Hindlimb muscle (tissue), 1 donor: Measurements from ENCODE around the gene GHDC. TPM values are rescaled to one million over a fixed set of nuclear protein-coding genes. Genes with fewer than 3 reads are reported as not detected.
"Not testable (repeated sequence)": the region's sequence is repeated elsewhere in the genome, so short reads cannot be mapped to it uniquely, and the experiment has no call there.

Source experiments
- DNase-seq: peaks from one replicate; pipeline ENCODE4 v3.0.0-alpha.2; 2013
- polyA plus RNA-seq: library from polyadenylated mRNA; unstranded; fragments of 120-200 nt; gene quantifications from one replicate; pipeline ENCODE4 v1.2.1, GENCODE V29; 2013; ENCODE audit not compliant: insufficient read length

Gene GHDC
- polyA plus RNA-seq, 1 donor, result 14.4 TPM

- not testable (repeated sequence) for DNase-seq
Observed at GRCh38 chr17:42143138-42143537, 51.2 kb downstream of the GHDC start.

- no peak for DNase-seq
Observed at GRCh38 chr17:42142371-42142896, 51.9 kb downstream of the GHDC start.

GRCh38 chr17:42141382-42141781 lies 52.9 kb downstream of the GHDC start:
- DNase-seq, result no peak

- DNase-seq, result not testable (repeated sequence)
Observed at GRCh38 chr17:42140690-42141089, 53.6 kb downstream of the GHDC start.

Other genes starting within 250 kb of the GHDC start
- 45.6 TPM for gene CNP, start 227.7 kb downstream of the GHDC start, polyA plus RNA-seq
- 95.6 TPM for gene DNAJC7, start 177.1 kb downstream of the GHDC start, polyA plus RNA-seq
- 51.1 TPM for gene NKIRAS2, start 174.4 kb downstream of the GHDC start, polyA plus RNA-seq
- gene C17orf113, start 143.9 kb downstream of the GHDC start, polyA plus RNA-seq, result 1.8 TPM
- 8.0 TPM for gene ZNF385C, start 96.0 kb downstream of the GHDC start, polyA plus RNA-seq
- 5.6 TPM for gene DHX58, start 81.8 kb downstream of the GHDC start, polyA plus RNA-seq
- 49.6 TPM for gene KAT2A, start 73.1 kb downstream of the GHDC start, polyA plus RNA-seq
- gene HSPB9, start 71.7 kb downstream of the GHDC start, polyA plus RNA-seq, result 0.34 TPM
- gene RAB5C, start 39.5 kb downstream of the GHDC start, polyA plus RNA-seq, result 64.1 TPM
- 0.10 TPM for gene KCNH4, start 13.4 kb downstream of the GHDC start, polyA plus RNA-seq
- not detected for gene HCRT, start 9.0 kb downstream of the GHDC start, polyA plus RNA-seq
- 45.6 TPM for gene STAT5B, start 81.9 kb upstream of the GHDC start, polyA plus RNA-seq
- gene STAT5A, start 94.0 kb upstream of the GHDC start, polyA plus RNA-seq, result 22.1 TPM
- 70.4 TPM for gene STAT3, start 193.9 kb upstream of the GHDC start, polyA plus RNA-seq
- 301 TPM for gene CAVIN1, start 228.8 kb upstream of the GHDC start, polyA plus RNA-seq